K562 (cell line): ENCODE data around the gene SNX20.

ENCODE experiments used
- ARID3A ChIP-seq: IDR thresholded peaks from 2 replicates; pipeline ENCODE4 v1.6.1; 2012; ENCODE audit warnings: low read depth, low read length, improper control_type of control experiment, borderline replicate concordance
- CSDE1 ChIP-seq, 2 experiments: fragments of 450-650 bp; IDR thresholded peaks; 2 replicates each; pipeline ENCODE4 v1.6.1; 2016; ENCODE audit warnings: mild to moderate bottlenecking in 1 of 2
- E4F1 ChIP-seq: fragments of 250-450 bp; sonication (Bioruptor Pico); IDR thresholded peaks from 2 replicates; pipeline ENCODE4 v1.5.0; 2021; ENCODE audit warnings: mild to moderate bottlenecking, borderline replicate concordance
- ESRRA ChIP-seq: fragments of 450-650 bp; IDR thresholded peaks from 2 replicates; pipeline ENCODE4 v1.6.1; 2014; ENCODE audit warnings: low read depth, mild to moderate bottlenecking, moderate library complexity, borderline replicate concordance
- RFX5 ChIP-seq: IDR thresholded peaks from 2 replicates; pipeline ENCODE4 v1.6.1; 2011; ENCODE audit warnings: low read depth, mild to moderate bottlenecking, improper control_type of control experiment, low read length
- STAT6 ChIP-seq: sonication (generic); formaldehyde crosslinking; IDR thresholded peaks from 2 replicates; pipeline ENCODE4 v1.8.1; 2023; ENCODE audit warnings: mild to moderate bottlenecking, missing genetic modification reagents
- ZBTB11 ChIP-seq, 3 experiments: fragments of 200-800 bp in 1 of 3; fragments of 250-450 bp in 1 of 3; fragments of 450-650 bp in 1 of 3; sonication (Bioruptor Pico) in 1 of 3; sonication (Bioruptor generic) in 1 of 3; formaldehyde crosslinking in 1 of 3; IDR thresholded peaks; 2 replicates each; pipeline versions ENCODE4 v1.6.1 to v1.8.0; 2016 to 2022; ENCODE audit warnings: mild to moderate bottlenecking in 2 of 3, missing genetic modification characterization in 2 of 3, missing compliant biosample characterization in 1 of 3, moderate library complexity in 1 of 3
- ZNF707 ChIP-seq: fragments of 250-450 bp; sonication (Bioruptor Pico); conservative IDR thresholded peaks from 2 replicates; pipeline ENCODE4 v1.8.0; 2022; ENCODE audit warnings: inconsistent platforms, mild to moderate bottlenecking, moderate library complexity

- TF ChIP-seq ZBTB11 (CRISPR knock-in tag; IDR thresholded peaks at IDR 0.05) (no peak), ZNF707 (CRISPR knock-in tag) (no peak), CSDE1 (IDR thresholded peaks at IDR 0.05) (no peak), ARID3A (no peak), RFX5 (no peak), STAT6 (CRISPR knock-in tag) (no peak), E4F1 (CRISPR knock-in tag) (no peak), ESRRA (no peak)
These were observed 49.0 kb downstream of the SNX20 start for GRCh38 chr16:50631985-50632576.
